EH (cell line): ENCODE results near the gene CACNA1A.

ENCODE experiments used
- DNase-seq: peaks from one replicate; pipeline ENCODE4 v3.0.0-alpha.2; 2015; ENCODE audit warnings: low read depth

CACNA1A gene

DNA sequence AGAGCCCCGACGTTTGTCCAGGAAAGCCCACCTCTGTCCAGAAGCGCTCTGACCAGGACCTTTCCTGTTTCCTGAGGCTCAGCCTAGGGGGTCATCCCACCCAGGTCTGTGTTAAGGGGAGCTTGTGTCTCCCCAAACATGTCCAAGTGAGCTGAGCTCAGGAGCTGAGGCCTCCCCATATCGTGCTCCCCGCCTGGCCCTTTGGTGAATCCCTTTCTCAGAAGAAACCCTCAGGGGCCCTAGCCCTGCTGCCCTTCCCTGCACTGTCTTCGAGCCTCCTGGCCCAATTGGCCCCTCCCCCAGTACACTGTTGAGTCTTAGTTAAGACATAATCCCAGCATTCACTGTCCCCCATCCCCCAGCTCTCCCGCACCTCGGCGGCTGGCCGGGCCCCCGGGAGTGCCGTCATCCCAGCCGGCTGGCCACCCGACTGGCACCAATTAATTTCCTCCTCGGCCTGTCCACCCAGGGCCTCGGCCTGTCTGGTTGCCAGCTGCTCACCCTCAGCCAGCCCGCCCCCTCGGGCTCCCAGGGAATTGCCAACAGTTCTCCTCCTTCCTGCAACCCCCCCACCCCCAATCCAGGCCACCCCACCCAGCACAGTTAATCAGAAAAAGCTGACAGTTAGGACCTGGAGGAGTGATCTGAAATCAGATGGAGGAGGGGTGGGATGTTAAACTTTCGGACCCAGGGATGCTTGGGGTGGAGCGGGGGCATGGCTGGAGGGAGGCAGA lies 342.5 kb downstream of the CACNA1A start:
- DNase-seq: peak; percentile 94

DNA sequence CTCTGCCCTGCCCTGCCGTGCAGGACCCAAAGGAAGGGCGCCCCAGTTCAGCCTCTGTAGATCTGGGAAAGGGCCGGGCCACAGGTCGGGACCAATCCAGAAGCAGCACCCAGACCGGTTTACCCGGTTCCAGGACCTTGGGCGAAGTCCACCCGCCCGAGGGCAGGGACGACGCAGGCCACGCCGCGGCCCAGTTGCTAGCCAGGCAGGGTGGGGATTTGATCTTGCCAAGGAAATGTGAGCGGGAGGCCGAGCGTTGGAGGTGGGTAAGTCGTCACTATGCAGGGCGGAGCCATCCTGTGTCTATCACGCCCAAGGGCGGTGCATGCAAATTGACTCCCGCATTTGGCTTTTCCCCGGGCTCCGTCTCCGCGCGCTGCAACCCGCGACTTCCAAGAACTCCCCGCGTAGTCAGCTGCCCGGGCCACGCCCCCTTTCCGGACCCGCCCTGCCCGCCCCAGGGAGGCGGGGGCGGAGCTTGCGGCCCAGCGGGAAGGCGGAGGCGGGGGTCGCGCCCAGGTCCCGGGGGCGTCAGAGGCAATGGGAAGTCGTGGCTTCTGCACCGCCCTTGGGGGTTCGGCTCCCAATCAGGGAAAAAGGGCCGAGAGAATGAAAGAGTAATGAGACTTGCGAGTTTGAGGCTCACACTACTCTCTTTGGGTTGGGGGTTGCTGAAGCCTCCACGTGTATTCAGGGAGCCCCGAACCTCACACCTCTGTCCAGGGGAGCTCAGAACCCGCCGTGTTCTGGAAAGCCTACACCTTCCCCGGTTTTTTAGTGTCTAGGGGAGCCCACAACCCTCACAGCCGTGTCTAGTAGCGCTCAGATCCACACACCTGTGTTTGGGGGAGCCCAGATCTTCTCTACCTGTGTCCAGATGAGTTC lies 343.3 kb downstream of the CACNA1A start:
- peak; percentile 98 for DNase-seq

DNA sequence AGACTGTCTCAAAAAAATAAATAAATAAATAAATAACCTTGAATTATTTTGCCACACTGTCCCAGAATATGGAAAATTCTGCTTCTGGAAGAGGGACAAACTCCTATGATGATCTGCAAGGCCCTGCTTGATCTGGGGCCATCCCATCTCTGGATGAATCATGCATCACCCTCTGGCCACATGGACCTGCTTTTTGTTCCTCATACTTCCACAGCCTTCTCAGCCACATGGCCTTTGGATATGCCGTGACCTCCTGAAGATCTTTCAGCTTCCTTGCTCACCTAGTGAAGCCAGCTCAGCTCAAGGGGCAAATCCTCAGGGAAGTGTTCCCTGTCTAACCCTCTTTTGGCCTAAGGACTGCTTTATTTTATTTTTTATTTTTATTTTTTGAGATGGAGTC lies 345.7 kb downstream of the CACNA1A start:
- DNase-seq: peak; percentile 74

GRCh38 chr19:13159713-13160112 lies 346.6 kb downstream of the CACNA1A start:
- DNase-seq: no peak
